ENCODE measurements around the gene TRIM42.

Gene TRIM42

DNA sequence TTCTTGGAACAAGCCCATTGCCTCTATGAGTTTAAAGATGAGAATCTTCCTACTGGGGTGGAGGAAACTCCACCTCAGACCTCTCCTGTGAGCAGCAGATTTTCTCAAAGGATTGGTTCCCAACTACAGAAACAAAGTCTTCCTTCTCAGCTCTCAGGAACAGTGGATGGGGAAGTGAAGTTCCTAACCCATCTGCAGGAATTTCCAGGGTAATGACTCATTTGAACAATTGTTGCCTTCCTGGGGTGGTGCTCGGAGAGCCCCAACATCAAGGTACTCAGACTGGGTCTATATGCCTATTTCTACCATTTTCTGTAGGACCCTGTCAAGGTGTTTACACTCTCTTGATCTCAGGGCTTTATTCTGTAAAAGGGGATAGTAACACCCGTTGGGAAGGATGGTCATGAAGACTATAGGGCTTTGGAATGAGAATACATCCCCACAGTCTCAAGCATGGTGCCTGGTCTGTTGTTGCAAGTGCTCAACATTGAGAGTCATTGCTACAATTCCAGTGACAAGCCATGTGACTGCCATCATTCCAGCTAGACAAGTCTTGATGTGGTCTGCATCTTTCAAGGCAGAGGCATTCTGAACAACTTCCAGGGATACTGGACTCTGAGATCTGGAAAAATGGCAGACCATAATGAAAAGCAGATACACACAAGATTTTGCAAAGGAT is 33.0 kb downstream of the TRIM42 start:
- no peak for DNase-seq

DNA sequence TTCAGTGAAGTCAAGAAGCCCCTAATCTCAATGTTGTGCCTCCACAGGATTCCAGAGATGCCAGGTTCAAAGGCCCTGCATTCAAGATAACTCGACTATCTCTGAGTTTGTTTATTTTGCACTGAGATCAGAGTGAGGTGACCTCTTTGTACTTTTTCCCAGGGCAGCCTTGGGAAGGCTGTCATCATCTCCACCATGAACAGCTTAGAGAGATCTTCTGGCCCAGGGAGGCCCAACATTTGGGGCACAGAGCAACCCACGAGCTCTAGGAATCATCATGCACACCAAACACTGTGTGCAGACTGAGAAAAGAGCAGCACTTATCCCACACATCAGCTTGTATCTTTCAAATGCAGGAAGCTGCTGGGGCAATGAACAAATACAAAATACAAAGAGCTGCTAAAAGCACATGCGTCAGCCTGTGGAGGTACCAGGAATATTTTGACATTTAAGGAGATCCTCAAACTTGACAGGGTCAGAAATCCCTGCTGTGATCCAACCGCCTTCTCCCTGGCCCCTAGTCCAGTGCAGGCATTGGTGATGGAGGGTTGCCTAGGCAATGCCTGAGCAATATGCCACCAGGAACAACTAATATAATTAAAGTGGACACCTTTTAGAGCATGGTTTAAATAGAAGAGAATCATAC is 33.6 kb downstream of the TRIM42 start:
- no peak for DNase-seq

DNA sequence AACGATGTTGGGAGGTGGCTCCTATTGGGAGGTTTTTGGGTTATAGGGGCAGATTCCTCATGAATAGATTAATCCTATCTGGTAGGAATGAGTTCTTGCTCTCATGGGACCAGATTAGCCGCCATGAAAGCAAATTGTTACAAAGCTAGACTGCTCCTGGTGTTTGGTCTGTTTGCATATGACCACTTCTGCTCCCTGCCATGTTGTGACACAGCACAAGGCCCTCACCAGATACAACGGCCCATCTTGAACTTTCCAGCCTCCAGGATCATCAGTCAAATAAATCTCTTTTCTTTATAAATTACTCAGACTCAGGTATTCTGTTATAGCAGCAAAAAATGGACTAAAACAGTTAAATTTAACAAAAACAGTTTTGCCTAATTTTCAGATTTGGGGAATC is 34.4 kb downstream of the TRIM42 start:
- DNase-seq: no peak

DNA sequence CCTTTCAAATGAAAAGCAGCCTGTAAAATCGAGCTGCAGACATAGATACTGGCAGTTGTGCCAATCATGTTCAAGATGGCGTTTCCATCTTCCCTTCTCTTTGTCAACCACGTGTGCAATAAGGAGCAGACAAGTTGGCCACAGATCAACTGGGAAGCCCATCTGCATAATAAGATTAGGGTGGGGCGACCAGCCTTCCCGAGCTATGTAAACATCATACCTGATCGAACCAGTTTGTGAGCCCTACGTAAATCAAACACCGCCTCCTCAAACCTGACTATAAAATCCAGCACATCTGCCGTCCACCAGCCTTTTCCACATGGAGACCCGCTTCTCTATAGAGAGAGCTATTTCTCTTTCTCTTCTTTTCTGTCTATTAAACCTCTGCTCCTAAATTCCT is 37.2 kb downstream of the TRIM42 start:
- DNase-seq: no peak

DNA sequence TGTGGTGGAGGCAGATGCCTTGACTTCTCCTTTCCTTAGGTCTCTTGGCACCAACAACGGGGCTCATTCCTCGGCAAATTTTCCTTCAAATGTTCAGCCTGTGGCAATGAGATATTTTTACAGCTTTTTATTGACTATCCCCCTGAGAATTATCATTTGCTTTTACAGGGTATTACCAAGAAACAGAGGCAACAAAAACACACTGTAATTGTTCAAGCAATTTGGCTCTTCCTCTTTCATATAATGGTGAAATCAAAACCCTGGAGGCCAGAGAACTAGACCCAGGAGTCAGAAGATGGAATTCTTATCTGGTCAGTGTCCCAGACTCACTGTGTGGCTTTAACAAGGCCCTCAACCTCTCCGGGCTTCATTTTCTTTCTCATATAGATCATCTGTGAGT is 40.1 kb downstream of the TRIM42 start:
- DNase-seq: no peak

DNA sequence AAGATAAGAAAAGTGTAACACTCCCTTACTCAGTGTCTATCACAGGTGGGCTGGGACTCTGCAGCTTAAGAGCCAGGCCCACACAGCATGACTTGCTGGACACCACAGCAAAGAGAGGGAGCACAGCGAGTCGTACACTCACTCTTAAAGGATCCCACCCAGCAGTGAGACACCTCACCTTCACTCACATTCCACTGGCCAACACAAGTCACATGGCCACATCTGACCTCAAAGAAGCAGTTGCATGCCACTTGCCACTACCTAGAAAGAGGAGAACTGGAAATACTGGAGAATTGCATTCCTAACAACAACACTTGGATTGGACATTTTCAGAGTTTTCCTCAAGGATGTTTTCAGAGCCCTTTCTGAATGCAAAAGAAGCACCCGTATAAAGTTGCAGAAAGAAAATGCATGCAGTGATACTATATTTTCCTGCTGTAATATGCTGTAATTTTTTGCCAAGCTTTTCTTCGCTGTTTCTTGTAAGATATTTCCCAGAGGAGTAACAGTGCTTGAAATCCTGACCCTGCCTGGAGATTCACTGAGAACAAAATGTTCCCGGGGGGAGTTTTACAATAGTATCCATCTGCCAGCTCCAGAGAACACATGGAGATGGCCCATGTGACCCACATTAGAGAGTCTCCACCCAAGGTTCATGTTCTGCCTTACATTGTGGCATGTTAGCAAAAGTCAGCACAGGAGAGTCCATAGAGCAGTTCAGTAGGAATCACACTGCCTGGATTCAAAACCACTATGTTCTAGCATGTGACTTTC is 42.2 kb downstream of the TRIM42 start:
- no peak for DNase-seq

DNA sequence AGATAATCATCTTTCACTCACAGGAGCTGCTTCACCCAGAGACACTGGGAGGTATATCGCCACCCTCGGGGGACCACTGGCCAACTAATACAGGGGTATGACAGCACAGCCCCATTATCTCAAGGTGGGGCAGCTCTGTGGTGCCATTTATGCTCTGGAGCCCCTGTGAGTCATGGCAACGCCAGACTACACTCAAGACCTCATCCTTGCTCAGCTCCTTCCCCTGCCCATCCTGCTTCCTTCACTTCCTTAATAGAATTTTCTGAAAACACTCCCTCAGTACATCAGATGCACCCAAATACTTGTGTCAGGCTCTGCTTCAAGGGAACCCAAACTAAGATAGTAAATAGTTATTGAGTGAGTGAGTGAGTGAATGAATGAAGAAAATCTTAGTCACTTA is 45.7 kb downstream of the TRIM42 start:
- DNase-seq: no peak

DNA sequence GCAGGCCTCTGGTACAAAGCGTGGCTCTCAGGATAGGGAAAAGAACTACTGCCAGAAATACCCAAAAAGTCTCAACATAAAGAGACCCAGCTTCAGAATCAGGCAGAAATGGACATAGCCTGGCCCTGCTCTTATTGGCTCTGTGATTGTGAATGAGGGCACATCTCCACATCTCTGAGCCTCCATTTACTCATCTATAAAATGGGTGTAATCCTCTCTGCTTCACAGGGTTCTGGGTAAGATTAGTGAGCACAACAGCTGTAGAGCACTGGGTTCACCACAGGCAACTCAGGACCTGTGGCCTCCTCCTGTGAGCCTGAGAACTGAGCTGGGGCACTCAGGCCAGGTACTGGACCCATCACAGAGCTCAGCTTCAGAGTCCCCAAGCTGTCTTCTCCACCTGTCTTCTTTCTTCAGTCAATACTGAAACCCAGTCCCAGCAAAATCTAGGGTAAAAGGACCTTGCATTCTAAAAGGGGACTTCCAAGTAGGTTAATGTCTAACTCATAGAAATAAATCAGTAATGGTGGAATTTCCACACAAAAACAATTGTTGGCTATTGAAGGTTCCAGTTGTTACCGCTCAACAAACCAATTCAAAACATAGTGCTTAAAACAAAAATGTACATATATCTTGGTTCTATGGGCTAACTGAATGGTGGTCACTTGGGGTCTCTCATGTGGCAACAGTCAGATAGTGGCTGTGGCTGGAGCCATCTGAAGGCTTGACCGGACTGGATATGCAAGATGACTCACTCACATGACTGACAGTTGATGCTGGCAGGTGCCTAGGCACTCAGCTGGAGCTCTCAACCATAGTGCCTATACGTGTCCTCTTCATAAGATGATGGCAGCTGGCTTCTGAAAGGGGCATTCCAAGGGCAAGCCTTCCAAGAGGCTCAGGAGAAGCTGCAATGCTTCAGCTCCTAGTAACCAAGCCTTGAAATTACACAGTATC is 47.3 kb downstream of the TRIM42 start:
- no peak for DNase-seq

DNA sequence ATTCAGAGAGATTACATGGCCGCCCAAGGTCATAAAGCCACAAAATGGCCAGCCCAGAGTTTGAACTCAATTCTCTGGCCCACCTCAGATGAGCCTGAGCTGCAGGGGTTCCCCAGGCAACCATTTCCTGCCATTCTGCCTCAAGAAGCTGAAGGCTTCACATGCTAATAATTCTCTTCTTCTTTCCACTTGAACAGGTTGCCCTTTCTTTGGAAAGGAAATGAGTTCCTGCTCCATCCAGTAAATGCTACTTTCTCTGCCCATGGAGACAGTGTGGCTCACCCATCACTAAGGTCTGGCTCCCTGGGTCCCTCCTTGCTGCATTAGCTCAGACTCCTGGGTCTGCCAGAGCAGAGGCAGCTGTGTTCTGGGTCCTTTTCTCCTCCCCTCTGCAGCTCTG is 48.2 kb downstream of the TRIM42 start:
- no peak for DNase-seq

DNA sequence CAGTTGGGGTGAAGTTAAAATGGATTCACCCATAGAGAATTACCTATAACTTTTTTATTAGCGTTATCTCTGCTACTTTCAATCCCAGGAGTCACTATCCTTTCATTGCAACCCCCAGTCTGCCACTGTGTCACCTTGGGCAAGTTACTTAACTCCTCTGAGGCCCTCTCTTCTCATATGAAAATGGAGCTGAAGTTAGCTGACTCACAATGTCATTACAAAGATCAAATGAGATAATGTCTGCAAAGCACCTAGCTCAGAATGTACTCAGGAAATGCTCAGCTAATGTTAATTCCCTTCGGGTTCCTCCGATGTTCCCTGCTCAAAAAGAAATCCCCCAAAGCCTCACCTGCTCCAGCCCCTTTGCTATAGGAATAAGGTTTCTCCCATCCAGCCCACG is 50.0 kb downstream of the TRIM42 start:
- DNase-seq: no peak

DNA sequence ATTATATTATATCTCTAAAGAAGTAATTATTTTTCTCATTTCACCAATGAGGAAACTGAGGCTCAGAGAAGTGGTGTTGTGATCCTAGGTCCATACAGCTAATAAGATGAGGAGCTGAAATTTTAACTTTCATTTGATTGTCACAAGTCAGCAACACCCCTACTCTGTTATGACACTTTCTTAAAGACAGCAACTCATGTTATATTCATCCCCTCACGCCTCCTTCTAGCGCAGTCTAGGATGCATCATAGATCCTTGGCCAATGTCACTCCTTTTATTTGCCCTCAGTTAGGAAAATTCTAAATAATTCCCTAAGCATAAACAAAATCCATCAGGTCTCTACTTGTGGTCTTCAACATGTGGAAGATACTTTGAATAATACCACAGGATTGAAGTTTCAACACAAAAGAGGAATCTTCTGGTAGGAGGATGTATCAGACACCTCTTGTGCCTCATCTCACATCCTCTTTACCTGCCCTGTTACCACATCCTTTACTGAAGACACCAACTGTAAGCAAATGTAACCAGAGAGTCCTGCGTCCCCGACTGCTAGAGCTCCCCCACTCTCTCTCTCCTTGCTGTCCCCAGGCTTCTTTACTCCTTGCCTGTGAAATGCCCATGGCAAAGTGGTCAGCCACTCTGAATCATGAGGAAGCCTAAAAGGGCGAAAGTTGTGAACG is 53.7 kb downstream of the TRIM42 start:
- no peak for DNase-seq

DNA sequence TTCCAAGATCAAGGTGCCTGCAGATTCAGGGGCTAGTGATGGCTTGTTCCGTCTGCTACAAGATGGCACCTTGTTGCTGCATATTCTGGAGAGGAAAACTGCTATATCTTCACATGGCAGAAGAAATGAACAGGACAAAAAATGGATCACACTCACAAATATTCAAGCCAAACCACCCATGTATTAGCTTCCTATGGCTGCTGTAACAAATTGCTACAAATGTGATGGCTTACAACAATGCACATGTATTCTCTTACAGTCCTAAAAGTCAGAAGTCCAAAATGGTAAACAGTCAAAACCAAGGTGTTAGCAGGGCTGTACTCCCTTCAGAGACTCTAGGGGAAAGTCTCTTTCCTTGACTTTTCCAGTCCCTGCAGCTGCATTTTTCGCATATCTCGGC is 55.8 kb downstream of the TRIM42 start:
- no peak for DNase-seq

DNA sequence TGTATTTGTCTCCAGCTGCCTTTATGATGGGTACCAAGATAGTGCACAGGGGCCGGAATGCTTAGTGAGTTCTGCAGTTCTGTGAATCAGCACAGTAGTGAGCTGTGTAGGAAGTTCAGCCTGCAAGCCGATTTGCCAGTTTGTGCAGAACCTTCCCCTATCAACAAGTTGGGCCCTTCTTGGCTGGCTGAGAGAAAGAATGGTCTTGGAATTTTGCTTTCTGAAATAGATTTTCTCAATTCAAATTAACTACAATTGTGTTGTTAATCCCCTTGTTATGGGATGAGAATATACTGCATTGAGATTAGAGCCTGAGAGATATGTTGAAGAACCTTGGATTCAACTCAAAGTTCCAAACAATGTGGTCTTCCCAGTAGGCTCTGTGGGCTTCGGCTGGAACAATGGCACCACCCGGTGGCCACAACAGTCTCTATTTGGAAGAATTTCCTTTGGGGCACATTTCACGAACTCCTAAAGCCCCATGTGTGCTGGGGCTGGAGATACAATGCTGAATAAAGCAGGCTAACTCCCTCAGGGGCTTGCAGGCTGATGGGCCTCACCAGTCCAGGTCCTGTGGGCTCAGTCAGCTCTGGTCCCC is 59.1 kb downstream of the TRIM42 start:
- DNase-seq: peak in 1 of 2 experiments; percentile 18

DNA sequence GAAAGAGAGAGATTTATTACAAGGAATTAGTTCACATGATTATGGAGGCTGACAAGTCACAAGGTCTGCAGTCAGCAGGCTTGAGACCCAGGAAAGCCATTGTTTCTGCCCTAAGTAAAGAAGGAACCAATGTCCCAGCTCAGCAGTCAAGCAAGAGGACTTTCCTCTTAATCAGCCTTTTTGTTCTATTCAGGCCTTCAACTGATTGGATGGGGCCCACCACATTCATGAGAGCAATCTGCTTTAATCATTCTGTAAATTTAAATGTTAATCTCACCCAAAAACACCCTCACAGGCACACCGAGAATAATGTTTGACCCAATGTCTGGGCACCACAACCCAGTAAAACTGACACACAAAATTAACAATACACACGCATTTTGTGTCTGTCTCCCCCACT is 64.3 kb downstream of the TRIM42 start:
- DNase-seq: no peak

DNA sequence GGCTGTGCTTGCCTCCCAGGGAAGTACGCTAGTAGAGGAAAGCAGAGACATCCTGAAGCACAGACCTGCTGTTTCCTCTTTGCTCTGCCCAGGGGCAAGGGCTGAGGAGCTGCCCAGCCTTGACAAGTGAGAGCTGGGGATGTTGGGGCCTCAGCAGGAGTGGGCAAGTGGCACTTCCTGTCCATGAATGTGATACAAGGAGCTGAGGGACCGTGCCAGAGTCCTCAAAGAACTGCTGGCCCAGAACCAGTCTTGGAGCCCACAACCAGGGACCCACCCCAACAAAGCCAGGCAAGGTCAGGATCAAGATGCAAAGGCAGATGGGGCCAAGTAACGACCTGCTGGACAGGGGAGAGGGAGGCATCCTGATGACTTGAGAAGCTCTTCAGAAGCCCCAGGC is 70.3 kb downstream of the TRIM42 start:
- no peak for DNase-seq

DNA sequence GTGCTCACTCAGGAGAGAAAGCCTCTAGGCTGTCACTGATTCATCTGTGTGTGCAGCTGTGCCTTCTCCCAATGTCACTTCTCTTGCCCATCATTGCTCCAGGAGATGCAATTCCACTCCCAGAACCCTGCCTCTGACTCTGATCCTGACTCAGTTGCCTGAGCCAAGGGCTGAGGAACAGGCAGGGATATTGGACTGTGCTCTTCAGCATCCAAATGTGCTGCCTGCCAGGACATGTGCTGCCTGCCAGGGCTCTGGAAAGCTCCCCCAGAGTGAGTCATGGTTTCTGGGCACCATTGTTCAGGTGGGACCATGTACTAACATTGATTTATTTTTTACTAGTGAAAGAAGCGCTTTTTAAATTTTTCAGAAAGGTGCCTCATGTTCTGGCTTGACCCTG is 71.0 kb downstream of the TRIM42 start:
- DNase-seq: no peak

All from activated T-cell treated with anti-CD3 and anti-CD28 coated beads, Interleukin-2, amount 50 U/mL, for 48 hours (primary cell).